ENCODE data around the gene CAMK1D.

DNA sequence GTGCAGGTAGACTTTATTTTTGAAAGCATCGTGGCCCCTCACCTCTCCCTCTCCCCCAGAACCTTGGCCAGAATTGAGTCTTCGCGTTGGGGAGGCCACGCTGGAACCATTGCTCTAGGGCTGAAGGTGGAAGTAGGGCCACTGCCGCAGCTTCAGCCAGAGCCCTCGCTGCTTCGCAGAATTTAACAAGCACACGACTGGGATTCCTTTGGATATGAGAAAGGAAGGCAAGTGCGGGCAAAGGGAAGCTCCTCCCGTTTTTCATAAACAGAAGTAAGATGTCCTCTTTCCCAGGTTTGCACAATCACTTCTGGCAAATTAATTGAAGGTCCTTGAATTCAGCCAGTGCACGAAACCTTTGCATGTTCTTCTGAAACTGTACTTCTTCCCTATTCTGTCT, 484.1 kb downstream of the CAMK1D start:
- no peak for TF ChIP-seq MYC (IDR thresholded peaks at IDR 0.05; ENCODE audit: borderline replicate concordance, low read length)
- TF ChIP-seq EP300 (IDR thresholded peaks at IDR 0.05): no peak
- TF ChIP-seq, protein P1, sequence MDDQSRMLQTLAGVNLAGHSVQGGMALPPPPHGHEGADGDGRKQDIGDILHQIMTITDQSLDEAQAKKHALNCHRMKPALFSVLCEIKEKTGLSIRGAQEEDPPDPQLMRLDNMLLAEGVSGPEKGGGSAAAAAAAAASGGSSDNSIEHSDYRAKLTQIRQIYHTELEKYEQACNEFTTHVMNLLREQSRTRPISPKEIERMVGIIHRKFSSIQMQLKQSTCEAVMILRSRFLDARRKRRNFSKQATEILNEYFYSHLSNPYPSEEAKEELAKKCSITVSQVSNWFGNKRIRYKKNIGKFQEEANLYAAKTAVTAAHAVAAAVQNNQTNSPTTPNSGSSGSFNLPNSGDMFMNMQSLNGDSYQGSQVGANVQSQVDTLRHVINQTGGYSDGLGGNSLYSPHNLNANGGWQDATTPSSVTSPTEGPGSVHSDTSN (IDR thresholded peaks at IDR 0.05): no peak
- TF ChIP-seq, protein P2, sequence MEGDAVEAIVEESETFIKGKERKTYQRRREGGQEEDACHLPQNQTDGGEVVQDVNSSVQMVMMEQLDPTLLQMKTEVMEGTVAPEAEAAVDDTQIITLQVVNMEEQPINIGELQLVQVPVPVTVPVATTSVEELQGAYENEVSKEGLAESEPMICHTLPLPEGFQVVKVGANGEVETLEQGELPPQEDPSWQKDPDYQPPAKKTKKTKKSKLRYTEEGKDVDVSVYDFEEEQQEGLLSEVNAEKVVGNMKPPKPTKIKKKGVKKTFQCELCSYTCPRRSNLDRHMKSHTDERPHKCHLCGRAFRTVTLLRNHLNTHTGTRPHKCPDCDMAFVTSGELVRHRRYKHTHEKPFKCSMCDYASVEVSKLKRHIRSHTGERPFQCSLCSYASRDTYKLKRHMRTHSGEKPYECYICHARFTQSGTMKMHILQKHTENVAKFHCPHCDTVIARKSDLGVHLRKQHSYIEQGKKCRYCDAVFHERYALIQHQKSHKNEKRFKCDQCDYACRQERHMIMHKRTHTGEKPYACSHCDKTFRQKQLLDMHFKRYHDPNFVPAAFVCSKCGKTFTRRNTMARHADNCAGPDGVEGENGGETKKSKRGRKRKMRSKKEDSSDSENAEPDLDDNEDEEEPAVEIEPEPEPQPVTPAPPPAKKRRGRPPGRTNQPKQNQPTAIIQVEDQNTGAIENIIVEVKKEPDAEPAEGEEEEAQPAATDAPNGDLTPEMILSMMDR (IDR thresholded peaks at IDR 0.05): no peak
- no peak for TF ChIP-seq POLR2A (IDR thresholded peaks at IDR 0.05; ENCODE audit: low read length)
